ENCODE data around the gene PARP6. TPM values are rescaled to one million over a fixed set of nuclear protein-coding genes. Genes with fewer than 3 reads are reported as not detected.

Gene PARP6
- total RNA-seq, 1 experiment from 2014 or later = 85.7 TPM

- CTCF ChIA-PET = no interaction called here
- Histone ChIP-seq H3K36me3 (ENCODE audit: control insufficient read depth, insufficient read depth, low read length) (no peaks in the 10 kb centered on the region), H3K4me1 (ENCODE audit: control insufficient read depth, insufficient read depth, low read length) (no peaks in the 10 kb centered on the region), H3K27ac (ENCODE audit: low read length) (no peak overlapping the region), H3K4me3 (ENCODE audit: low read depth in 2 of 2, low read length in 2 of 2) (no peak overlapping the region), H3K9me3 (ENCODE audit: control insufficient read depth, insufficient read depth, low read depth, low read length) (no peaks in the 10 kb centered on the region), H3K27me3 (ENCODE audit: control insufficient read depth, insufficient read depth, low read length) (no peaks in the 10 kb centered on the region)
- BruUV-seq (replicated peaks) = no TSS peak
- intact Hi-C loops (cut with micrococcal nuclease; ENCODE audit: unreplicated experiment) = no loop called here
- DNase-seq (ENCODE audit: low read depth, low spot score) (no peak), ATAC-seq (no peak)
- TF ChIP-seq REST (IDR thresholded peaks at IDR 0.05; ENCODE audit: insufficient read depth in 1 of 2, low read depth in 2 of 2, low read length in 1 of 2) (no peak), TCF7L2 (IDR thresholded peaks at IDR 0.05; ENCODE audit: low read depth, low read length) (no peak), CTCF (IDR thresholded peaks at IDR 0.05) (no peak), SIN3A (IDR thresholded peaks at IDR 0.05; ENCODE audit: borderline replicate concordance, insufficient read depth, low read depth, low read length) (no peak), POLR2AphosphoS5 (IDR thresholded peaks at IDR 0.05; ENCODE audit: low read depth, low read length) (no peak)
- in situ Hi-C loops (cut with HindIII; ENCODE audit: low pct_unique_long_range_greater_than_20kb, low sequenced_read_pairs) = no loop called here
- POLR2A ChIA-PET = no interaction called here
Measured at GRCh38 chr15:72284781-72285180, 12.4 kb upstream of the PARP6 start.

- CTCF ChIA-PET = no interaction called here
- DNase-seq (ENCODE audit: low read depth, low spot score) (no peak), ATAC-seq (no peak)
- POLR2A ChIA-PET = no interaction called here
- H3K4me1 ChIP-seq (ENCODE audit: control insufficient read depth, insufficient read depth, low read length) = no peaks in the 10 kb centered on the region
- intact Hi-C loops (cut with micrococcal nuclease; ENCODE audit: unreplicated experiment) = no loop called here
- no peaks in the 10 kb centered on the region for H3K27me3 ChIP-seq (ENCODE audit: control insufficient read depth, insufficient read depth, low read length)
- BruUV-seq (replicated peaks) = no TSS peak
- no peaks in the 10 kb centered on the region for H3K36me3 ChIP-seq (ENCODE audit: control insufficient read depth, insufficient read depth, low read length)
- TF ChIP-seq TCF7L2 (IDR thresholded peaks at IDR 0.05; ENCODE audit: low read depth, low read length) (no peak), POLR2AphosphoS5 (IDR thresholded peaks at IDR 0.05; ENCODE audit: low read depth, low read length) (no peak), SIN3A (IDR thresholded peaks at IDR 0.05; ENCODE audit: borderline replicate concordance, insufficient read depth, low read depth, low read length) (no peak)
- in situ Hi-C loops (cut with HindIII; ENCODE audit: low pct_unique_long_range_greater_than_20kb, low sequenced_read_pairs) = no loop called here
- H3K4me3 ChIP-seq (ENCODE audit: low read depth in 2 of 2, low read length in 2 of 2) = no peak overlapping the region
- H3K27ac ChIP-seq (ENCODE audit: low read length) = no peak overlapping the region
- no peaks in the 10 kb centered on the region for H3K9me3 ChIP-seq (ENCODE audit: control insufficient read depth, insufficient read depth, low read depth, low read length)
Measured at GRCh38 chr15:72281713-72282112, 9.4 kb upstream of the PARP6 start.

- no peak overlapping the region for H3K27ac ChIP-seq (ENCODE audit: low read length)
- CTCF ChIA-PET = no interaction called here
- ATAC-seq (no peak), DNase-seq (ENCODE audit: low read depth, low spot score) (no peak)
- in situ Hi-C loops (cut with HindIII; ENCODE audit: low pct_unique_long_range_greater_than_20kb, low sequenced_read_pairs) = no loop called here
- BruUV-seq (replicated peaks) = no TSS peak
- TF ChIP-seq REST (IDR thresholded peaks at IDR 0.05; ENCODE audit: insufficient read depth in 1 of 2, low read depth in 2 of 2, low read length in 1 of 2) (no peak), SIN3A (IDR thresholded peaks at IDR 0.05; ENCODE audit: borderline replicate concordance, insufficient read depth, low read depth, low read length) (no peak), CTCF (IDR thresholded peaks at IDR 0.05) (no peak)
- no peaks in the 10 kb centered on the region for H3K27me3 ChIP-seq (ENCODE audit: control insufficient read depth, insufficient read depth, low read length)
- no peaks in the 10 kb centered on the region for H3K4me1 ChIP-seq (ENCODE audit: control insufficient read depth, insufficient read depth, low read length)
- POLR2A ChIA-PET = no interaction called here
- H3K9me3 ChIP-seq (ENCODE audit: control insufficient read depth, insufficient read depth, low read depth, low read length) = no peaks in the 10 kb centered on the region
- H3K36me3 ChIP-seq (ENCODE audit: control insufficient read depth, insufficient read depth, low read length) = no peaks in the 10 kb centered on the region
- no peak overlapping the region for H3K4me3 ChIP-seq (ENCODE audit: low read depth in 2 of 2, low read length in 2 of 2)
- intact Hi-C loops (cut with micrococcal nuclease; ENCODE audit: unreplicated experiment) = no loop called here
Measured at GRCh38 chr15:72280751-72281150, 8.4 kb upstream of the PARP6 start.
